ENCODE results near the gene CTIF. TPM values are rescaled to one million over a fixed set of nuclear protein-coding genes. Genes with fewer than 3 reads are reported as not detected.

The CTIF gene
- total RNA-seq, 5 donors from 2014 or later (not counting 1 experiment from before 2014, with no cell fraction given): 3.2 to 6.7 (median 4.7) TPM

GRCh38 chr18:48536516-48536915, 2.3 kb upstream of the CTIF start:
- ATAC-seq (replicated peaks in 1 of 4) (no peak), DNase-seq (no peak)
- H3K9me3 Mint-ChIP-seq: no peaks in the 10 kb centered on the region
- H3K4me3 Mint-ChIP-seq: no peak overlapping the region
- CTCF ChIA-PET: interaction anchor here in 1 of 2 donors (0.7 kb wide), 1 partner anchor 1745 kb away, joined by 3 read pairs; no protein-coding TSS in a partner anchor
- Histone ChIP-seq H3K27ac (ENCODE audit: low read length) (no peak overlapping the region), H3K27me3 (replicated peaks in 1 of 2; ENCODE audit: control insufficient read depth in 2 of 2, extremely low read depth in 1 of 2, insufficient read depth in 2 of 2, low read length in 1 of 2) (peaks cover 0 to 43% of the 10 kb centered on the region in 2 experiments), H3K4me3 (ENCODE audit: control insufficient read depth in 1 of 2, extremely low read depth in 1 of 2, low read length in 1 of 2) (no peak overlapping the region), H3K36me3 (ENCODE audit: control insufficient read depth in 2 of 2, extremely low read depth in 1 of 2, insufficient read depth in 1 of 2, low read length in 1 of 2) (no peaks in the 10 kb centered on the region), H3K4me1 (ENCODE audit: control insufficient read depth in 1 of 2, extremely low read depth in 1 of 2, insufficient read depth in 2 of 2, low read length in 2 of 2) (peaks cover 0 to 28% of the 10 kb centered on the region in 2 experiments), H3K9me3 (no peaks in the 10 kb centered on the region)
- H3K27ac Mint-ChIP-seq: no peak overlapping the region
- 86% methylated on average over 3 of the region's 6 CpGs for WGBS (ENCODE audit: insufficient coverage)
- H3K36me3 Mint-ChIP-seq: no peaks in the 10 kb centered on the region
- H3K27me3 Mint-ChIP-seq: peaks cover 8 to 11% of the 10 kb centered on the region in 2 donors
- peaks cover 0 to 7% (median 6%) of the 10 kb centered on the region in 3 donors for H3K4me1 Mint-ChIP-seq
- POLR2A ChIA-PET: no interaction called here

GRCh38 chr18:48539406-48540250, 797 bp downstream of the CTIF start:
- H3K4me3 Mint-ChIP-seq: peak overlapping the region; percentile 84 to 88 (median 86)
- CTCF ChIA-PET: no interaction called here
- H3K9me3 ChIP-seq: no peaks in the 10 kb centered on the region
- peaks cover 19% of the 10 kb centered on the region in 2 donors for H3K27me3 Mint-ChIP-seq
- H3K4me1 Mint-ChIP-seq: peaks cover 0 to 11% (median 6%) of the 10 kb centered on the region in 3 donors
- WGBS (ENCODE audit: insufficient coverage): under 1% methylated on average over 59 of the region's 70 CpGs
- POLR2A ChIA-PET: no interaction called here
- peak; percentile 16 to 47 (median 37) for ATAC-seq (replicated peaks in 1 of 4)
- H3K27ac ChIP-seq (ENCODE audit: low read length): no peak overlapping the region
- H3K27ac Mint-ChIP-seq: no peak overlapping the region
- H3K4me1 ChIP-seq (ENCODE audit: control insufficient read depth in 1 of 2, extremely low read depth in 1 of 2, insufficient read depth in 2 of 2, low read length in 2 of 2): peaks cover 0 to 28% of the 10 kb centered on the region in 2 experiments
- no peaks in the 10 kb centered on the region for H3K9me3 Mint-ChIP-seq
- H3K4me3 ChIP-seq (ENCODE audit: control insufficient read depth in 1 of 2, extremely low read depth in 1 of 2, low read length in 1 of 2): peak overlapping the region; percentile 61 to 82
- no peaks in the 10 kb centered on the region for H3K36me3 Mint-ChIP-seq
- H3K27me3 ChIP-seq (replicated peaks in 1 of 2; ENCODE audit: control insufficient read depth in 2 of 2, extremely low read depth in 1 of 2, insufficient read depth in 2 of 2, low read length in 1 of 2): peaks cover 0 to 46% of the 10 kb centered on the region in 2 experiments
- DNase-seq: peak in 13 of 35 experiments; percentile 1 to 37 (median 18)
- no peaks in the 10 kb centered on the region for H3K36me3 ChIP-seq (ENCODE audit: control insufficient read depth in 2 of 2, extremely low read depth in 1 of 2, insufficient read depth in 1 of 2, low read length in 1 of 2)

- ATAC-seq (replicated peaks in 1 of 4) (peak; percentile 38 to 60 (median 60)), DNase-seq (peak in 23 of 35 experiments; percentile 7 to 45 (median 25))
- H3K27me3 ChIP-seq (replicated peaks in 1 of 2; ENCODE audit: control insufficient read depth in 2 of 2, extremely low read depth in 1 of 2, insufficient read depth in 2 of 2, low read length in 1 of 2): peaks cover 0 to 49% of the 10 kb centered on the region in 2 experiments
- peaks cover 0 to 11% (median 6%) of the 10 kb centered on the region in 3 donors for H3K4me1 Mint-ChIP-seq
- CTCF ChIA-PET: no interaction called here
- H3K4me1 ChIP-seq (ENCODE audit: control insufficient read depth in 1 of 2, extremely low read depth in 1 of 2, insufficient read depth in 2 of 2, low read length in 2 of 2): peaks cover 0 to 28% of the 10 kb centered on the region in 2 experiments
- H3K9me3 Mint-ChIP-seq: no peaks in the 10 kb centered on the region
- peaks cover 18 to 20% of the 10 kb centered on the region in 2 donors for H3K27me3 Mint-ChIP-seq
- WGBS (ENCODE audit: insufficient coverage): under 1% methylated on average over 69 of the region's 86 CpGs
- H3K27ac Mint-ChIP-seq: no peak overlapping the region
- no peaks in the 10 kb centered on the region for H3K36me3 ChIP-seq (ENCODE audit: control insufficient read depth in 2 of 2, extremely low read depth in 1 of 2, insufficient read depth in 1 of 2, low read length in 1 of 2)
- no peak overlapping the region for H3K27ac ChIP-seq (ENCODE audit: low read length)
- no peaks in the 10 kb centered on the region for H3K36me3 Mint-ChIP-seq
- H3K4me3 Mint-ChIP-seq: peak overlapping the region; percentile 84 to 88 (median 86)
- H3K4me3 ChIP-seq (ENCODE audit: control insufficient read depth in 1 of 2, extremely low read depth in 1 of 2, low read length in 1 of 2): peak overlapping the region; percentile 61 to 82
- POLR2A ChIA-PET: no interaction called here
- no peaks in the 10 kb centered on the region for H3K9me3 ChIP-seq
These were observed 1.6 kb downstream of the CTIF start for GRCh38 chr18:48540251-48541025.

- Histone ChIP-seq H3K4me3 (ENCODE audit: control insufficient read depth in 1 of 2, extremely low read depth in 1 of 2, low read length in 1 of 2) (peak overlapping the region; percentile 61 to 82), H3K9me3 (no peaks in the 10 kb centered on the region), H3K4me1 (ENCODE audit: control insufficient read depth in 1 of 2, extremely low read depth in 1 of 2, insufficient read depth in 2 of 2, low read length in 2 of 2) (peaks cover 0 to 28% of the 10 kb centered on the region in 2 experiments), H3K27ac (ENCODE audit: low read length) (no peak overlapping the region), H3K27me3 (replicated peaks in 1 of 2; ENCODE audit: control insufficient read depth in 2 of 2, extremely low read depth in 1 of 2, insufficient read depth in 2 of 2, low read length in 1 of 2) (peaks cover 0 to 50% of the 10 kb centered on the region in 2 experiments), H3K36me3 (ENCODE audit: control insufficient read depth in 2 of 2, extremely low read depth in 1 of 2, insufficient read depth in 1 of 2, low read length in 1 of 2) (no peaks in the 10 kb centered on the region)
- peak overlapping the region; percentile 59 to 88 (median 86) for H3K4me3 Mint-ChIP-seq
- no peak overlapping the region for H3K27ac Mint-ChIP-seq
- H3K4me1 Mint-ChIP-seq: peaks cover 0 to 11% (median 6%) of the 10 kb centered on the region in 3 donors
- ChIA-PET POLR2A (no interaction called here), CTCF (no interaction called here)
- ATAC-seq (replicated peaks in 1 of 4) (peak in 3 of 4 experiments; percentile 8 to 36 (median 13)), DNase-seq (peak in 3 of 35 experiments; percentile 2 to 34 (median 18))
- no peaks in the 10 kb centered on the region for H3K9me3 Mint-ChIP-seq
- peaks cover 13 to 22% of the 10 kb centered on the region in 2 donors for H3K27me3 Mint-ChIP-seq
- WGBS (ENCODE audit: insufficient coverage): 5% methylated on average over 57 of the region's 62 CpGs
- no peaks in the 10 kb centered on the region for H3K36me3 Mint-ChIP-seq
These were observed 2.4 kb downstream of the CTIF start for GRCh38 chr18:48541026-48541746.

DNA sequence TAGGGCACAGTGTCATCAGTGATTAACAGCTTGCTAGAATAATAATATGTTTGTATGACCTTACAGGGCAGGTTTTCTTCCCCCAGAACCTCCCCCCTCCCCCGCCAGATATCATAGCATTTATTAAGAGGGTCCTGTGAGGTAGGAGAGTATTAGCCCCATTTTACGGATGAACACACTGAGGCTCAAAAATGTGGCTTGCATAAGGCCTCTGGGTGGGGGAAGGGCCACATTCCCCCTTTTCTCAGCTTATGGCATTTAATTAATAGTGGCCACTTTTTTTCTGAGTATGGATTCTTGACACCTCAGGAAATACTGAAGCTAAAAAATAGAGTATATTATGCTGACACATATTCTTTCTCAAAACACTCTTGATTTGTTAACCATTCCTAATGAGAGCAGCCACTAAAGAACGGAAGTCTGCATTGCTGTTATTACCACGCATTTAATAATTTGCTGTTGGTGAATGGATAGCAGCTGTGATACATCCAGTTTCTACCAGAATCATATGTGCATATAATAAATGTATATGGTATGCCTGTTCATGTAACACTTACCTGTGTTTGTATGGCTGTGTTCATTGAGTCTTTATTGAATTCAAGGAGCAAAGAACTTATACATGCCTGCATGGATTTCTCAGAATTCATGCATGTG, 3.0 kb downstream of the CTIF start:
- Mint-ChIP-seq H3K9me3 (no peaks in the 10 kb centered on the region), H3K36me3 (no peaks in the 10 kb centered on the region), H3K27ac (no peak overlapping the region), H3K27me3 (peaks cover 13 to 22% of the 10 kb centered on the region in 2 donors), H3K4me1 (peaks cover 0 to 11% (median 6%) of the 10 kb centered on the region in 3 donors), H3K4me3 (peak overlapping the region; percentile 59 to 86 (median 63))
- POLR2A ChIA-PET: no interaction called here
- DNase-seq (no peak), ATAC-seq (replicated peaks in 1 of 4) (no peak)
- Histone ChIP-seq H3K4me3 (ENCODE audit: control insufficient read depth in 1 of 2, extremely low read depth in 1 of 2, low read length in 1 of 2) (no peak overlapping the region), H3K27me3 (replicated peaks in 1 of 2; ENCODE audit: control insufficient read depth in 2 of 2, extremely low read depth in 1 of 2, insufficient read depth in 2 of 2, low read length in 1 of 2) (peaks cover 0 to 46% of the 10 kb centered on the region in 2 experiments), H3K4me1 (ENCODE audit: control insufficient read depth in 1 of 2, extremely low read depth in 1 of 2, insufficient read depth in 2 of 2, low read length in 2 of 2) (peaks cover 0 to 28% of the 10 kb centered on the region in 2 experiments), H3K9me3 (no peaks in the 10 kb centered on the region), H3K36me3 (ENCODE audit: control insufficient read depth in 2 of 2, extremely low read depth in 1 of 2, insufficient read depth in 1 of 2, low read length in 1 of 2) (no peaks in the 10 kb centered on the region), H3K27ac (ENCODE audit: low read length) (no peak overlapping the region)
- no CpG with 5 or more reads among the region's 4 CpGs for WGBS (ENCODE audit: insufficient coverage)
- CTCF ChIA-PET: no interaction called here

Data from T-cell (primary cell).